Astrocyte of the cerebellum (primary cell): ENCODE data around the gene NT5DC3.

Experiments used
- DNase-seq: peaks from one replicate; pipeline ENCODE4 v3.0.0-alpha.2; 2011; ENCODE audit warnings: low read depth
- H3K4me3 ChIP-seq: 2 replicates; pipeline ENCODE4 v1.5.1; 2011; ENCODE audit warnings: mild to moderate bottlenecking, low read depth, low read length, moderate library complexity
- in situ Hi-C: cut with HindIII; loops from 2 replicates; pipeline ENCODE4 v1.10.0; 2017; ENCODE audit warnings: low sequenced_read_pairs
- TF ChIP-seq, protein P1 (sequence below): IDR thresholded peaks from 2 replicates; pipeline ENCODE4 v1.5.1; 2012; ENCODE audit warnings: low read length, low read depth, moderate library complexity, mild to moderate bottlenecking; ENCODE audit errors: missing control alignments

NT5DC3 gene

DNA sequence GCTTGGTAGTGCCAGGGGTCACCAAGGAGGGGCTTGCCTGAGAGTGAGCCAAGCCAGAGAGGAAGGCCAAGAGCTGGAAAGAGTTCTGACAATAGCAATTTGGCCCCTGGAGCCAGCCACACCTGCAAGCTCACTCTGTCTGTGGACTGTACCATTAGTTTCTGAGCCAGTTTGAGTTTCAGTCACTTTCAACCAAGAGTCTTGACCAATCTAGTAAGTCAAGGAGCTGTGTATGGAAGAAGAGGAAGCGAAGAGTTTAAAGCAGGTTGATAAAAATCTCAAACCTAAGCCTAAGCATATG is 38.5 kb downstream of the NT5DC3 start:
- in situ Hi-C loops: no loop called here
- no peak overlapping the region for H3K4me3 ChIP-seq
- no peak for DNase-seq
- TF ChIP-seq, protein P1, sequence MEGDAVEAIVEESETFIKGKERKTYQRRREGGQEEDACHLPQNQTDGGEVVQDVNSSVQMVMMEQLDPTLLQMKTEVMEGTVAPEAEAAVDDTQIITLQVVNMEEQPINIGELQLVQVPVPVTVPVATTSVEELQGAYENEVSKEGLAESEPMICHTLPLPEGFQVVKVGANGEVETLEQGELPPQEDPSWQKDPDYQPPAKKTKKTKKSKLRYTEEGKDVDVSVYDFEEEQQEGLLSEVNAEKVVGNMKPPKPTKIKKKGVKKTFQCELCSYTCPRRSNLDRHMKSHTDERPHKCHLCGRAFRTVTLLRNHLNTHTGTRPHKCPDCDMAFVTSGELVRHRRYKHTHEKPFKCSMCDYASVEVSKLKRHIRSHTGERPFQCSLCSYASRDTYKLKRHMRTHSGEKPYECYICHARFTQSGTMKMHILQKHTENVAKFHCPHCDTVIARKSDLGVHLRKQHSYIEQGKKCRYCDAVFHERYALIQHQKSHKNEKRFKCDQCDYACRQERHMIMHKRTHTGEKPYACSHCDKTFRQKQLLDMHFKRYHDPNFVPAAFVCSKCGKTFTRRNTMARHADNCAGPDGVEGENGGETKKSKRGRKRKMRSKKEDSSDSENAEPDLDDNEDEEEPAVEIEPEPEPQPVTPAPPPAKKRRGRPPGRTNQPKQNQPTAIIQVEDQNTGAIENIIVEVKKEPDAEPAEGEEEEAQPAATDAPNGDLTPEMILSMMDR: no peak

DNA sequence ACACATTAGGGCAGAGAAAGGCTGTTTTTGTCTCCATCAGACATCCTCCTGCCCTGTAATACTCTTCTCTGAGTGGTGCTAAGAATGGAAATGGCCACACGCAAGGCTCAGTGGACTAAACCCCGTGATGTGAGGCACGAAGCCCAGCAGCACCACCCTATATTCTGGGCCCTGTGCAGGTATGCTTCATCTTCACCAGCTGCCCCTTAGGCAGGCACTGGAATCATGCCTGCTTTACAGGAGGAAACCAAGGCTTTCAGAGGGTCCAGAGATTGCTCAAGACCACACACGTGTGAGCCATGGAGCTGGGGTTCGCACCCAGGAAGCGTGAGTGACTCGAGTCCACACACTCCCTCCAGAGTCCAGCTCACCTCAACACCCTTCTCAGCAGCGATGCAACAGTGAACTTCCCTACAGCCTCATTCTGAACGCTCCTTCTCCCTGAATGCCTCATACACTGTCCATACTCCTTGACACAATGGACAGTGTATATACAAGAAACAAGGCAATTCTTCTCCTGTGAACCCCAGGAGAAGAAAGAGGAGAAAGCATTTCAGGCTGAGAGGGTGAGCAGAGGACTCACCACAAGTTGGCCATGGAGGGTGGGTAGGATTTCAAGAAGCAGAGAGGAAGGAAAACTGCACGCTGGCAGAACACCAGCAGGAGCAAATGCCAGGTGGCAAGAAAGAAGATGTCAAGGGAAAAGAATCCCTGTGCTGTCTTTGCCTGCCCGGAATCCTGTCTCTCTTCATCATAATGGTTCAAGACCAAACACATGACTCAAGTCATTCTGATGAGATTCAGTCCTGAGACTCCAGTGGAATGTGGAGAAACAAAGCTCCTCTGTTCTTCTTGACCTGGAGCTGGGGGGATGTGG is 39.1 kb downstream of the NT5DC3 start:
- TF ChIP-seq, protein P1: no peak
- in situ Hi-C loops: no loop called here
- DNase-seq: no peak
- H3K4me3 ChIP-seq: no peak overlapping the region

DNA sequence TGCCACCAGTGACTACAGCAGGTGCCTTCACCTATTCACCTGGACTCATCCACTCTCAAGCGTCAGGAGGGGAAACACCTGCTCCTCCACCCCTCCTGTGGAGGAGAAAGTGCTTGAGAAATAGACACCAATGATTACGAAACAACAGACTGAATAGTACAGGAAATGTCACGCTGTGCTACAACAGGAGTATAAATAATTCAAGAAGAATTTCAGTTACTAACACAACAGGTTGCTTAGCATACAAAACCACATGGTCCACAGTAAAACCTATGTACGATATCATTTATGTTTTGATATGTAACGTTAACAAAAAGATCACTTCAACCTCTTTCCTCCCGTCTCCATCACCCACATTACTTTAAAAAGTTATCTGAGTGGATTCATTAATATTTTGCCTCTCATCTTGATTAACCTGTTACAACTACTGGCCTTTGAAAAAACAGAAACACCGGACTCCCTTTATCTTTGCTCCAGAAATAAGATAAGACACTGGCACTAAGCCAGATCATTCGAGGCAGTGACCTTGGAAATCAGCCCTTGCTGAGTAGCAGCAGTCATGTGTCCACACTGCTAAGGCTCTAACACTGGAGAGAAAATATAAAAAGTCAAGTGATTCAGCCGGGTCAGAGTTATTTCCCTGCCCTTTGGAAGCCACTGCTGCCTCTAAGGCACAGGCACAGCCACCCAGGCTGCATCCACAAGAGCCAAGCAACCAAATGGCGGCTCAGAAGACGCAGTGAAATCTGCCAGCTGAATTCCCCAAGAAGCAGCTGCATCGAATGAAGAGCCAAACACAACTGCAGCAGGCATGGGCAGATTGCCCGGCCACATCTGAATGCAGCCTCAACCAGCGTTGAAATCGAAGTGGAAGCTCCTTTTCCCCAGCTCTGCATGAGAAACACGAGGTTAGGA is 40.9 kb downstream of the NT5DC3 start:
- DNase-seq: peak; percentile 87
- peak overlapping the region; percentile 8 for H3K4me3 ChIP-seq
- TF ChIP-seq, protein P1: no peak
- in situ Hi-C loops: no loop called here

DNA sequence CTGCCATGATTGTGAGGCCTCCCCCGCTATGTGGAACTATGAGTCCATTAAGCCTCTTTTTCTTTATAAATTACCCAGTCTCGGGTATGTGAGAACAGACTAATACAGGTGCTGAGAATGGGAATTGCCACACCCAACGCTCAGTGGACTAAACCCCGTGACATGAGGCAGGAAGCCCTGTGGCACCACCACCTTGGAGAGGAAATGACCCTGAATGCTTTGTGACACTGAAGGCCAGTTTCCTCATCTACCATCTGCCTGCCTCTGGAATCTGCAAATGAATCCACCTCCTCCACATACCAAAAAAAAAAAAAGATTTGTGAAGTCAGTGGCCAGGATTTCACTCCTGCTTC is 41.6 kb downstream of the NT5DC3 start:
- in situ Hi-C loops: no loop called here
- no peak for DNase-seq
- TF ChIP-seq, protein P1: no peak
- no peak overlapping the region for H3K4me3 ChIP-seq

DNA sequence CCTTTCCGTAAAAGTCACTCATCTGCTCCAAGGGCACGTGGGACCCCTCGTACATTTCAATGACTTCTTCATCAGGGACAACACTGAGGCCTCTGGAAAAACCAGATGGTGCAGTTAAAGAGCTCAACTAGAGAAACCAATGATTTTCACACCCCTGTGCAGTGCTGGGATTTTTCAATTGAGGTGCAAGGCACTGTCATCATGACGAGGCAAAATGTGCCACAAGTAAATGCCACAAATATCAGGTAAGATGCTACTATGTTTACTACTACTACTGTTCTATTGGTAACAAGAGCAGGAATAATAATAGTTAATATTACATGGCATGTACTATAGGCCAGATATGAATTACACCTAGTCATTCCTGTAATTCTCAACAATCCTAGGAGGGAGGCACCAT is 42.4 kb downstream of the NT5DC3 start:
- in situ Hi-C loops: no loop called here
- H3K4me3 ChIP-seq: no peak overlapping the region
- DNase-seq: no peak
- TF ChIP-seq, protein P1: no peak

DNA sequence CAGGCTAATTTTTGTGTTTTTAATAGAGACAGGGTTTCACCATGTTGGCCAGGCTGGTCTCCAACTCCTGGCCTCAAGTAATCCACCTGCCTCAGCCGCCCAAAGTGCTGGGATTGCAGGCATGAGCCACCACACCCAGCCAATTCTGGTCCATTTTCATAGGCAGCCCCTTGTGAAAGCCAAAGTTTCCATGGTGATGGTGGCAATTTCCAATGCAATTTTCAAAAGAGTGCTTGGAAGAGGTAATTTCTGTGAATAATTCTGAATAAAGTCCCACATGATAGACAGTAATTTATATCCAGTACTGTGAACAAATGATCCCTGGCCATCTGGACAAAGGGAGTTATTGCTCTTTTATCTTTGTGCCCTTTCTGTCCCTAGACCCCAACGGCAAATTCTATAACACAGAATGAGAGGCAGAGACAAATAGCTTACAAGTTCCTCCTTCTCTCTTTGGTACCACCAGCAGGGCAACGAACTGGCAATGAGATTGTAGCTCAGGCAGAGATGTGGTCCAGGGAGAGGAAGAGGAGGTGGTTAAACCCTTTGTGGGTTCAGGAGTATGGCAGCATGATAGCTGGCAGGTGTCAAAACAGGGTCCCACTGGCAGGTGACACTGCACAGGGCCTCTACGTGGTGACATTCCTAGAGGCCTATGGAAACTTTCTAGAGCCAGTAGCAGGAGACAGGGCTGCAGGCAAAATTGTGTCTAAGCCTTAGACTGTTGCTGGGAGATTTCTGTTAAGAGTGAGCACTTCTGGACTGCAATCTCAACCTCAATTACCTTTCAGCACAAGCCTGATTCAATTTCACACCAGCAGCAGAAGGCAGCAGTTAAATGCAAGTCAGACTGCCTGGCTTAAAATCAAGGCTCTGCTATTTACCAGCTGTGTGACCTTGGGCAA is 46.5 kb downstream of the NT5DC3 start:
- TF ChIP-seq, protein P1: no peak

More for the DNA sequence above, 46.5 kb downstream of the NT5DC3 start:
- in situ Hi-C loops: no loop called here
- no peak overlapping the region for H3K4me3 ChIP-seq
- DNase-seq: no peak
